Measurements from ENCODE around the gene CEP250. TPM values are rescaled to one million over a fixed set of nuclear protein-coding genes. Genes with fewer than 3 reads are reported as not detected.
"Not testable (repeated sequence)": the region's sequence is repeated elsewhere in the genome, so short reads cannot be mapped to it uniquely, and the experiment has no call there.

CEP250 gene
- total and polyA plus RNA-seq, 2 of the 4 experiments (the other 2 are of a cell fraction), result 22.7 to 35.1 TPM

DNA sequence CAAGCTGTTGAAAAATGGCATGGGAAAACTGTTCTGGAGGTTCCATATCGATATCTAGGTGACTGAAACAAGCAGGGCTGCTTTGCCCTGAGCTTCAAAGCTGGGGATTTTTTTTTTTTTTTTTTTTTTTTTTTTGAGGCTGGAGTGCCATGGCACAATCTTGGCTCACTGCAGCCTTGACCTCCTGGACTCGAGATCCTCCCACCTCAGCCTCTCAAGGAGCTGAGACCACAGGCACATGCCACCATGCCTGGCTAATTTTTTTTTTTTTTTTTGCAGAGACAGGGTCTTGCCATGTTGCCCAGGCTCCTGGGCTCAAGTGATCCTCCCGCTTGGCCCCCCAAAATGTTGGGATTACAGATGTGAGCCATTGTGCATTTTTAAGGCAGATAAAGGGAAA, 97.5 kb downstream of the CEP250 start:
- CTCF ChIA-PET, result interaction anchor here (1.5 kb wide), 1 partner anchor 11 kb away, joined by 4 read pairs; the partner anchor contains the start of gene ERGIC3
- H2BK15ac ChIP-seq (ENCODE audit: low read depth, low read length), result no peak overlapping the region
- no peak overlapping the region for H2BK120ac ChIP-seq (ENCODE audit: low read depth, low read length)
- intact Hi-C loops (cut with micrococcal nuclease) (no loop called here), dilution Hi-C loops (cut with HindIII; ENCODE audit: low sequenced_read_pairs, unreplicated experiment) (no loop called here), in situ Hi-C loops (cut with MboI; ENCODE audit: low sequenced_read_pairs) (no loop called here)
- H3K4me2 ChIP-seq (ENCODE audit: low read depth, low read length), result no peak overlapping the region
- no peak overlapping the region for H4K8ac ChIP-seq (ENCODE audit: low read depth in 2 of 2, low read length in 2 of 2)
- H2AFZ ChIP-seq (replicated peaks; ENCODE audit: low read length, poor library complexity), result no peak overlapping the region
- POLR2A ChIA-PET (ENCODE audit: unreplicated experiment), result no interaction called here
- no peak overlapping the region for H3K9ac ChIP-seq (ENCODE audit: low read depth, low read length)
- no peak overlapping the region for H2BK20ac ChIP-seq (ENCODE audit: low read depth, low read length)
- no peak overlapping the region for H4K91ac ChIP-seq (ENCODE audit: insufficient read depth, low read depth, low read length)
- no peak overlapping the region for H4K5ac ChIP-seq (ENCODE audit: low read depth, low read length)
- no peak overlapping the region for H2AK9ac ChIP-seq (replicated peaks; ENCODE audit: low read depth, low read length, poor library complexity)
- BruUV-seq (replicated peaks), result no TSS peak
- H3K23ac ChIP-seq (ENCODE audit: low read depth, low read length), result no peak overlapping the region
- H3K4ac ChIP-seq (ENCODE audit: low read depth, low read length), result no peak overlapping the region
- no peaks in the 10 kb centered on the region for H3K9me3 ChIP-seq (ENCODE audit: control insufficient read depth, insufficient read depth, low read length)
- no peak overlapping the region for H3K56ac ChIP-seq (ENCODE audit: extremely low read depth, insufficient read depth, low read length)
- H3K9me1 ChIP-seq (ENCODE audit: insufficient read depth, low read length), result peaks cover 15% of the 10 kb centered on the region
- H3K27ac ChIP-seq (ENCODE audit: insufficient read depth, low read length), result no peak overlapping the region
- H3K4me1 ChIP-seq (ENCODE audit: control insufficient read depth, insufficient read depth, low read length), result no peaks in the 10 kb centered on the region; the same call in 1 of the 2 replicates
- no peak for DNase-seq
- no peak for ATAC-seq (ENCODE audit: low read depth)
- H3K79me1 ChIP-seq (ENCODE audit: low read depth in 1 of 2, low read length in 2 of 2), result peaks cover 0 to 24% of the 10 kb centered on the region in 2 experiments; a peak in 2 of 4 replicates
- no peak for TF ChIP-seq RCOR1 (IDR thresholded peaks at IDR 0.05; ENCODE audit: insufficient replicate concordance, low read length)
- no peak for TF ChIP-seq MAZ (IDR thresholded peaks at IDR 0.05; ENCODE audit: borderline replicate concordance, low read depth, low read length)
- H4K20me1 ChIP-seq (ENCODE audit: insufficient read depth, low read length), result peaks cover 9% of the 10 kb centered on the region; the same call in 1 of the 2 replicates
- no peak overlapping the region for H2BK5ac ChIP-seq (ENCODE audit: low read depth, low read length, poor library complexity, severe bottlenecking)
- no peak overlapping the region for H3K14ac ChIP-seq (replicated peaks; ENCODE audit: low read depth, low read length)
- H3K36me3 ChIP-seq (ENCODE audit: control insufficient read depth, insufficient read depth, low read length), result peaks cover 83% of the 10 kb centered on the region
- H3K27me3 ChIP-seq (ENCODE audit: control insufficient read depth, insufficient read depth, low read length), result no peaks in the 10 kb centered on the region
- H2AK5ac ChIP-seq (ENCODE audit: low read depth, low read length), result no peak overlapping the region
- WGBS, 2 experiments (ENCODE audit: extremely low coverage in 2 of 2, insufficient read length in 1 of 2), result 100% methylated on average over 1 of the region's 3 CpGs; no CpG with 5 or more reads in 1 of the 2 experiments
- no peak overlapping the region for H3K4me3 ChIP-seq (ENCODE audit: insufficient read depth, low read depth, low read length)
- H3K18ac ChIP-seq (ENCODE audit: low read depth, low read length), result no peak overlapping the region

DNA sequence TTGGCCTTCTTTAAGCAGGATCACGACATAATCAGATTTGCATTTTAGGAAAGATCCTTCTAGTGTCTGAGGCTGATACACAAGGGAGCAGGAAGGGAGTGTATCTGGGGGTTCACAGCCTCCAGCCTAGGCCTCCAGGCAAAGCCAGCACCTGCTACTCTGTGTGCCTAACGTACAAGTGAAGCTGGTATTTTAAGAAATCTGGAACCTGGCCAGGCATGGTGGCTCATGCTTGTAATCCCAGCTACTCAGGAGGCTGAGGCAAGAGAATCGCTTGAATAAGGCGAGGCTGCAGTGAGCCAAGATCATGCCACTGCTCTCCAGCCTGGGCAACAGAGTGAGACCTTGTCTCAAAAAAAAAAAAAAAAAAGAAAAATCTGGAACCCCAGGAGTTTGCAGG, 100.1 kb downstream of the CEP250 start:
- in situ Hi-C loops (cut with MboI; ENCODE audit: low sequenced_read_pairs); intact Hi-C loops (cut with micrococcal nuclease); H2BK20ac ChIP-seq (ENCODE audit: low read depth, low read length); H2BK5ac ChIP-seq (ENCODE audit: low read depth, low read length, poor library complexity, severe bottlenecking); H3K4me2 ChIP-seq (ENCODE audit: low read depth, low read length); BruUV-seq (replicated peaks); CTCF ChIA-PET; H4K20me1 ChIP-seq (ENCODE audit: insufficient read depth, low read length); H2AK5ac ChIP-seq (ENCODE audit: low read depth, low read length); dilution Hi-C loops (cut with HindIII; ENCODE audit: low sequenced_read_pairs, unreplicated experiment); H3K9ac ChIP-seq (ENCODE audit: low read depth, low read length); H3K9me3 ChIP-seq (ENCODE audit: control insufficient read depth, insufficient read depth, low read length); H3K27me3 ChIP-seq (ENCODE audit: control insufficient read depth, insufficient read depth, low read length); H3K4me1 ChIP-seq (ENCODE audit: control insufficient read depth, insufficient read depth, low read length); H2AK9ac ChIP-seq (replicated peaks; ENCODE audit: low read depth, low read length, poor library complexity); H3K4me3 ChIP-seq (ENCODE audit: insufficient read depth, low read depth, low read length); H3K18ac ChIP-seq (ENCODE audit: low read depth, low read length); H3K14ac ChIP-seq (replicated peaks; ENCODE audit: low read depth, low read length); ATAC-seq (ENCODE audit: low read depth); H3K4ac ChIP-seq (ENCODE audit: low read depth, low read length); H4K8ac ChIP-seq (ENCODE audit: low read depth in 2 of 2, low read length in 2 of 2); POLR2A ChIA-PET (ENCODE audit: unreplicated experiment); H2BK120ac ChIP-seq (ENCODE audit: low read depth, low read length); H2AFZ ChIP-seq (replicated peaks; ENCODE audit: low read length, poor library complexity); DNase-seq; H3K27ac ChIP-seq (ENCODE audit: insufficient read depth, low read length); H4K91ac ChIP-seq (ENCODE audit: insufficient read depth, low read depth, low read length); H2BK15ac ChIP-seq (ENCODE audit: low read depth, low read length); H3K23ac ChIP-seq (ENCODE audit: low read depth, low read length); H4K5ac ChIP-seq (ENCODE audit: low read depth, low read length); H3K56ac ChIP-seq (ENCODE audit: extremely low read depth, insufficient read depth, low read length): not testable (repeated sequence)
- Histone ChIP-seq H3K9me1 (ENCODE audit: insufficient read depth, low read length) (peaks cover 15% of the 10 kb centered on the region), H3K36me3 (ENCODE audit: control insufficient read depth, insufficient read depth, low read length) (peaks cover 80% of the 10 kb centered on the region), H3K79me1 (ENCODE audit: low read depth in 1 of 2, low read length in 2 of 2) (peaks cover 0 to 24% of the 10 kb centered on the region in 2 experiments; a peak in 2 of 4 replicates)
- 100% methylated on average over 2 of the region's 4 CpGs; no CpG with 5 or more reads in 1 of the 2 experiments for WGBS, 2 experiments (ENCODE audit: extremely low coverage in 2 of 2, insufficient read length in 1 of 2)
